ENCODE data around the gene CLDN9.

GRCh38 chr16:2975161-2975795 is 37.4 kb upstream of the CLDN9 start:
- TF ChIP-seq POLR2A (IDR thresholded peaks at IDR 0.05) = no peak
- TF ChIP-seq CTCF (IDR thresholded peaks at IDR 0.05) = no peak
- TF ChIP-seq EP300 (IDR thresholded peaks at IDR 0.05) = no peak

Measured in gastroesophageal sphincter (tissue), 3 donors.